22Rv1 (cell line): ENCODE data around the gene STX18.

Experiments
- H3K27ac ChIP-seq: fragments of 450-650 bp; 2 replicates; pipeline ENCODE4 v1.5.1; 2017
- CTCF ChIP-seq: fragments of 450-650 bp; IDR thresholded peaks from 2 replicates; pipeline ENCODE4 v1.5.1; 2017; ENCODE audit warnings: mild to moderate bottlenecking
- ZFX ChIP-seq: fragments of 450-650 bp; IDR thresholded peaks from 2 replicates; pipeline ENCODE4 v1.6.1; 2017; ENCODE audit warnings: antibody characterized with exemption, borderline replicate concordance

Gene STX18

GRCh38 chr4:4392501-4393183 lies 149.2 kb downstream of the STX18 start:
- no peak overlapping the region for H3K27ac ChIP-seq

GRCh38 chr4:4391866-4392265 lies 150.0 kb downstream of the STX18 start:
- H3K27ac ChIP-seq, result no peak overlapping the region
- TF ChIP-seq CTCF (no peak), ZFX (no peak)

More at GRCh38 chr4:4392501-4393183, 149.2 kb downstream of the STX18 start:
- TF ChIP-seq CTCF, result no peak
- TF ChIP-seq ZFX, result no peak

- no peak overlapping the region for H3K27ac ChIP-seq
- TF ChIP-seq ZFX (no peak), CTCF (no peak)
Observed at GRCh38 chr4:4390515-4391240, 151.2 kb downstream of the STX18 start.

- no peak overlapping the region for H3K27ac ChIP-seq
- TF ChIP-seq ZFX (no peak), CTCF (no peak)
Observed at GRCh38 chr4:4390046-4390445, 151.8 kb downstream of the STX18 start.

- no peak for TF ChIP-seq ZFX
- no peak for TF ChIP-seq CTCF
- H3K27ac ChIP-seq, result no peak overlapping the region
Observed at GRCh38 chr4:4388836-4389575, 152.8 kb downstream of the STX18 start.

- no peak overlapping the region for H3K27ac ChIP-seq
- TF ChIP-seq CTCF (no peak), ZFX (no peak)
Observed at GRCh38 chr4:4388311-4388790, 153.5 kb downstream of the STX18 start.
